T-helper 1 cell treated with Interleukin-12 subunit alpha and Interleukin-12 subunit beta and Interleukin-4 antibody, amounts not matched to agents 30 μg/mL and 1 μg/mL, for 36 hours (primary cell): ENCODE data around the gene GABRB1.

ENCODE experiments used
- H3K27ac Mint-ChIP-seq: one replicate; pipeline ENCODE4 v1.8.0; 2021; ENCODE audit warnings: mild to moderate bottlenecking, mixed read lengths
- H3K27me3 Mint-ChIP-seq: one replicate; pipeline ENCODE4 v1.8.0; 2021; ENCODE audit warnings: low read depth, mixed read lengths
- H3K36me3 Mint-ChIP-seq: one replicate; pipeline ENCODE4 v1.8.0; 2021; ENCODE audit warnings: low read depth, mixed read lengths
- H3K4me1 Mint-ChIP-seq: one replicate; pipeline ENCODE4 v1.8.0; 2021; ENCODE audit warnings: low read depth, mixed read lengths
- H3K4me3 Mint-ChIP-seq: one replicate; pipeline ENCODE4 v1.8.0; 2021; ENCODE audit warnings: mild to moderate bottlenecking, moderate library complexity, mixed read lengths
- H3K9me3 Mint-ChIP-seq: one replicate; pipeline ENCODE4 v1.8.0; 2021; ENCODE audit warnings: mixed read lengths

Gene GABRB1

DNA sequence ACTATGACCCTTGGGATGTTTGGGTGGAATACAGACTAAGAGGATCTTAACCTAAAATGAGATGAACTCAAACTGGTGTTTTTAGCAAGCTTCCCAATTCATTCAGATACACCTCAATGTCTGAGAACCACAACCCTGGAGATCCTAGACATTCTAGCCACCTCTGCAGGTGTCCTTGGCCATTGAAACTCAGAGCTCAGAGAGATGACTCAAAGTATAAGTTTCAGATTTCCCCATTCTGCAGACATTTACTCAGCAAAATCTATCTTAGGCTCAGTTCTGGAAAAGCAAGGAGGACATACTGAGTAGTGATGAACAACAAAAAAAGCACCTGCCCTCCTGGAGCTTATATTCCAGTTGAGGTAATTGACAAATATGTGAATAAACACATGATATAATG lies 384.4 kb downstream of the GABRB1 start:
- Mint-ChIP-seq H3K4me3 (no peak overlapping the region), H3K27me3 (no peaks in the 10 kb centered on the region), H3K36me3 (no peaks in the 10 kb centered on the region), H3K9me3 (no peaks in the 10 kb centered on the region), H3K27ac (no peak overlapping the region), H3K4me1 (no peaks in the 10 kb centered on the region)

DNA sequence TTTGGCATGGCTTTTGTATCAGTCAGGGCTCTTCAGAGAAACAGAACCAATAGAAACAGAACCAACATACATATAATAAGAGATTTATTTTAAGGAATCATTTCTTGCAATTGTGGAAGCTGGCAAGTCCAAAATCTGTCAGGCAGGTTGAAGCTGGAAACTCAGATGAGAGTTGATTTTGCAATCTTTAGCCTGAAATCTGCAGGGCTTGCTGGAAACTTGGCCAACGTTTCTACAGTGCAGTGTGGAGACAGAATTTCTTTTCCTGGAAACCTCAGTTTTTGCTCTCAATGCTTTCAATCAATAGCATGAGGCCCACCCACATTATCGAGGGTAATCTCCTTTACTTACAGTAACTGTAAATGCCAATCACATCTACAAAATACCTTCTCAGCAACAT lies 386.8 kb downstream of the GABRB1 start:
- Mint-ChIP-seq H3K4me1 (no peaks in the 10 kb centered on the region), H3K4me3 (no peak overlapping the region), H3K27ac (no peak overlapping the region), H3K9me3 (no peaks in the 10 kb centered on the region), H3K36me3 (no peaks in the 10 kb centered on the region), H3K27me3 (peaks cover 13% of the 10 kb centered on the region)

DNA sequence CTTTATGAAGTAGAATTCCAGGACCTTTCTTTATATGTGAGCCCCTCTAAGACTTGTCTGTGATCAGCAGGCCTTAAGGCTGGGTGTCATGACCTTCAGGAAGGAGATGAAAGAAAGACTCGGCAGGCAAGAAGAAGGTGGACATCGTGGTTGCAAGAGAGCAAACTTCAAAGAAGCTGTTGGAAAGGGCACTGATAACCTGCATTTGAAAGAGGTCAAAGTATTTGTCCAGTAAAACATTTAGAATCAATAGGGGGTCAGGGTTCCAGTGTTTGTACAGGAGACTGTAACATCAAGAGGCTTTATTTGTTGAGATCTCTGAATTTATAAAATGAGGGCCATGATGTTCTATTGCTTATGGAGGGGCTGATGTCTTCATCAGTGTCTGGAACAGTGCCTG lies 387.9 kb downstream of the GABRB1 start:
- no peaks in the 10 kb centered on the region for H3K36me3 Mint-ChIP-seq
- peaks cover 13% of the 10 kb centered on the region for H3K27me3 Mint-ChIP-seq
- no peaks in the 10 kb centered on the region for H3K9me3 Mint-ChIP-seq
- no peak overlapping the region for H3K27ac Mint-ChIP-seq
- H3K4me1 Mint-ChIP-seq, result no peaks in the 10 kb centered on the region
- no peak overlapping the region for H3K4me3 Mint-ChIP-seq

DNA sequence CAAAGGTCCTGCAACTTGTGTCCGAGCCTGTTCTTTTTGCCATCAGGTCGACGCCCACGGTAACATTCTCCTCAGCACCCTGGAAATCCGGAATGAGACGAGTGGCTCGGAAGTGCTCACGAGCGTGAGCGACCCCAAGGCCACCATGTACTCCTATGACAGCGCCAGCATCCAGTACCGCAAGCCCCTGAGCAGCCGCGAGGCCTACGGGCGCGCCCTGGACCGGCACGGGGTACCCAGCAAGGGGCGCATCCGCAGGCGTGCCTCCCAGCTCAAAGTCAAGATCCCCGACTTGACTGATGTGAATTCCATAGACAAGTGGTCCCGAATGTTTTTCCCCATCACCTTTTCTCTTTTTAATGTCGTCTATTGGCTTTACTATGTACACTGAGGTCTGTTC lies 394.3 kb downstream of the GABRB1 start:
- Mint-ChIP-seq H3K36me3 (no peaks in the 10 kb centered on the region), H3K4me1 (no peaks in the 10 kb centered on the region), H3K27ac (no peak overlapping the region), H3K9me3 (no peaks in the 10 kb centered on the region), H3K27me3 (peaks cover 23% of the 10 kb centered on the region), H3K4me3 (no peak overlapping the region)

DNA sequence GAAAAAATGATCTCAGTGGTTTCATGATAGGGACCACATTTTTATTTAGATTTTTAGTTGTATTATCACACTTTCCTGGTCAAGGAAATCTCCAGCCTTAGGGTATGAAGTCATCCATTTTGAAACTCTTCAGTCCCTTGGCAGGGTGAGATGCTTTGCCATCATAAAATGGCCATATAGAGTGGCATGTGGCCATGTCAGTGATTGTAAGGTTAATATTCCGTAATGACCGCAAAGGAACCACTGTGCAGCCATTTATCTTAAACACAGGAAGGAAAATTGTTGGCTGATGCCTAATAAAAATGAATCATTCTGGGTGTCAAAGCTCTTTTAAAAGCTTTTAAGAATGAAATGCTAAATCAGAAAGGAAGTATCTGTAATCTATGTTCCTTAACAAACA lies 396.6 kb downstream of the GABRB1 start:
- Mint-ChIP-seq H3K9me3 (no peaks in the 10 kb centered on the region), H3K4me3 (no peak overlapping the region), H3K4me1 (no peaks in the 10 kb centered on the region), H3K36me3 (no peaks in the 10 kb centered on the region), H3K27ac (no peak overlapping the region), H3K27me3 (peaks cover 15% of the 10 kb centered on the region)

DNA sequence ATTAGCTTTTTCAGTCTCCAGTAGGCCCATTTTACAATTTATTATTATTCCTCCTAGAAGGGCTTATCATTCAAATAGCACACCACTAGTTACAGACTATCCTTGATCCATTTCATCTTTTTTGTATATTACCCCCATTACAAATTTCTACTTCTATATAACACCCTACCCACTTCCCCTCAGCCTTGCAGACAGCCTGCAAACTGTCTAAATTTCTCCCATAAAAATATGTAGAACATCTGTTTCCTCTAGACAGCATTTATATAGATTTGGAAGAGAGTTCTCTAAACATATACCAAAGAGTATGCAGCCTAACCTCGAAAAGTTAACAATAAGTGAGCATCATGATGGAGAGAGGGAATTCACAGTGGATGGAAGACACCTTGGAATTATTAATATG lies 401.4 kb downstream of the GABRB1 start:
- H3K27ac Mint-ChIP-seq, result no peak overlapping the region
- peaks cover 36% of the 10 kb centered on the region for H3K27me3 Mint-ChIP-seq
- no peaks in the 10 kb centered on the region for H3K9me3 Mint-ChIP-seq
- no peaks in the 10 kb centered on the region for H3K36me3 Mint-ChIP-seq
- no peak overlapping the region for H3K4me3 Mint-ChIP-seq
- no peaks in the 10 kb centered on the region for H3K4me1 Mint-ChIP-seq

DNA sequence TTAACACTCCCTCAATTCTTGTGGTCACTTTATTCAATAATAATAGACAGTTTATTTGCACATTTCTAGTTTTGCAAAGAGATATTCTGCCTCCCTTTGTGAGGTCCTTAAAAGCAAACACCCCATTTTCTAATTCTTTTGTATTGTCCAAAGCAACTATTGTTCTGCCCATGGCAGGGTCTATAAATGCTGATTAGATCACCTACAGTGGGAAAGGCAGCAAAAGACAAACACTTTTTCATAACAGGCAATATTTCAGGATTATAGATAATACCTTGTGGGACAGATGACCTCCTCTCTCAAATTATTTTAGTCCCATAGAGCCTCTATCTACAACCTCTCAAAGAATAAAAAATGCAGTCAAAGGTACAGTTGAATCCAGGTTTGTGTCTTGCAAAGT lies 403.6 kb downstream of the GABRB1 start:
- no peaks in the 10 kb centered on the region for H3K9me3 Mint-ChIP-seq
- peaks cover 33% of the 10 kb centered on the region for H3K27me3 Mint-ChIP-seq
- no peak overlapping the region for H3K4me3 Mint-ChIP-seq
- no peaks in the 10 kb centered on the region for H3K36me3 Mint-ChIP-seq
- H3K27ac Mint-ChIP-seq, result no peak overlapping the region
- H3K4me1 Mint-ChIP-seq, result no peaks in the 10 kb centered on the region

DNA sequence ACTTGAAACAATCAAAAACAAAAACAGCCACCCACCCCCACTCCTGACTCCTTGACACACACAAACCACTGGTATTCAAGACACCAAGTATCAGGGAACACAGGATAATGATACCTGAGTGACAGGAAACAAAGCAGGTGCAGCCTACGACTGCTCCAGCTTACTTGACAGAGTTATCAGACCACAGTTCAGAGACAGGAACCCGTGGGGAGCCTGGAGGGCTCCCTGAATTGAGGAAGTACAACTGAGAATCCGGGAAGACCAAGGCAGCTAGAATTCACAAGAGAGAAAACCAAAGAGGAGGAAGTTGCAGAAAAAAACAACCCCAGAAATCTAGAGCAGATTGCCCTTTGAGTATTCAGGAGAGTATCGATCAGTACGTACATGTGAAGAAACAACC lies 411.6 kb downstream of the GABRB1 start:
- Mint-ChIP-seq H3K9me3 (no peaks in the 10 kb centered on the region), H3K36me3 (no peaks in the 10 kb centered on the region), H3K4me3 (no peak overlapping the region), H3K27me3 (peaks cover 3% of the 10 kb centered on the region), H3K27ac (no peak overlapping the region), H3K4me1 (peaks cover 8% of the 10 kb centered on the region)

DNA sequence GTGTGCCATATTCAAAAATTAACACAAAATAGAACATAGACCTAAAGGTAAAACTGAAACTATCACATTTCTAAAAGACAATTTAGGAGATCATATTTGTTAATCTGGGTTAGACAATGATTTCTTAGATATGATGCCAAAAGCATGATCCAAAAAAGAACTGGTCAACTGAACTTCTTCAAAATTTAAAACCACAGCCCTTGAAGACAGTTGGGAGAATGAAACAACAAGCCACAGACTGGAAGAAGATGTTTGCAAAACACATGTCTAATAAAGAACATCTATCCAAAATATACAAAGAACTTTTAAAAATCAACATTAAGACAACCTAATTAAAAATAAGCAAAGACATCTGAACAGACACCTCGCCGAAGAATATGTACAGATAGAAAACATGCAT lies 412.7 kb downstream of the GABRB1 start:
- peaks cover 8% of the 10 kb centered on the region for H3K4me1 Mint-ChIP-seq
- no peaks in the 10 kb centered on the region for H3K9me3 Mint-ChIP-seq
- H3K27ac Mint-ChIP-seq, result no peak overlapping the region
- peaks cover 3% of the 10 kb centered on the region for H3K27me3 Mint-ChIP-seq
- no peaks in the 10 kb centered on the region for H3K36me3 Mint-ChIP-seq
- no peak overlapping the region for H3K4me3 Mint-ChIP-seq

DNA sequence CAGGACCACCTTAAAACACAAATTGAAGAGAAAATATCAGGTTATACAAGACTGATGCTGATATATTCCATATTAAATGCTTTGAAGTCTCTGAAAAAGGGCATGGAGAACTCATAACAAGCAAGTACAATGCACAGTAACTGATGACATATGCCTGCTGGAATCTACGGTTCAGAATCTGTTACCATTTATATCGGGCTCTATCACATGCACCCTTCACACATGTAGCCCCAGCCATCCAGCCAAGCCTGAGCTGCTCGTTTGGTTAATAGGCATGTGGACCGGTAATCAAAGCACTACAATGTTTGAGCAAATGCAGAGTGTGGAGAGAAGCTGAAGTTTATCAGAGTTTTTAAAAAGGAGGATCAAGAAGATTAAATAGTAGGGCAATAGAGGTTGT lies 420.3 kb downstream of the GABRB1 start:
- peaks cover 15% of the 10 kb centered on the region for H3K36me3 Mint-ChIP-seq
- H3K27me3 Mint-ChIP-seq, result no peaks in the 10 kb centered on the region
- no peaks in the 10 kb centered on the region for H3K9me3 Mint-ChIP-seq
- H3K27ac Mint-ChIP-seq, result no peak overlapping the region
- no peak overlapping the region for H3K4me3 Mint-ChIP-seq
- H3K4me1 Mint-ChIP-seq, result peaks cover 2% of the 10 kb centered on the region

DNA sequence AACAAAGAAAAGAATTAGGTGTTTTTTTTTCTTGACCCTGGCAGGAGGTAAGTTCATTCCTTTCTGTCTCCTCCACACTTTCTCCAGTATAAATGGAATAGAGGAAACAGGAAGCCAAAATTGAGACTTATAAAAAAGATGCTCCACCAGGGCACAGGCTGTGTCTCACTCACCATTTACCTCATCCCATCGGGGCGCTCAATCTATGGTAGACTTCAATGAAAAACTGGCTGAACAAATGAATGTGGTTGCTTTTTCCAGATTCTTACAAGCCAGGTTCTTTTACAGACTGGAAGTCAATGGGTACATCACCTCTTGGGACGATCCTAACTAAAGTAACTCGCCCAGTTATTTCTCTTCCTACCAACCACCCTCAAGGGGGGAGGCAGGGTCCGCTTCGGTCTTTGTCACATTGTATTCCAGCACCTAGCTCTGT lies 431.4 kb downstream of the GABRB1 start:
- Mint-ChIP-seq H3K4me1 (peaks cover 16% of the 10 kb centered on the region), H3K4me3 (peak overlapping the region; percentile 82), H3K27me3 (no peaks in the 10 kb centered on the region), H3K36me3 (peaks cover 13% of the 10 kb centered on the region), H3K27ac (peak overlapping the region; percentile 63), H3K9me3 (no peaks in the 10 kb centered on the region)

DNA sequence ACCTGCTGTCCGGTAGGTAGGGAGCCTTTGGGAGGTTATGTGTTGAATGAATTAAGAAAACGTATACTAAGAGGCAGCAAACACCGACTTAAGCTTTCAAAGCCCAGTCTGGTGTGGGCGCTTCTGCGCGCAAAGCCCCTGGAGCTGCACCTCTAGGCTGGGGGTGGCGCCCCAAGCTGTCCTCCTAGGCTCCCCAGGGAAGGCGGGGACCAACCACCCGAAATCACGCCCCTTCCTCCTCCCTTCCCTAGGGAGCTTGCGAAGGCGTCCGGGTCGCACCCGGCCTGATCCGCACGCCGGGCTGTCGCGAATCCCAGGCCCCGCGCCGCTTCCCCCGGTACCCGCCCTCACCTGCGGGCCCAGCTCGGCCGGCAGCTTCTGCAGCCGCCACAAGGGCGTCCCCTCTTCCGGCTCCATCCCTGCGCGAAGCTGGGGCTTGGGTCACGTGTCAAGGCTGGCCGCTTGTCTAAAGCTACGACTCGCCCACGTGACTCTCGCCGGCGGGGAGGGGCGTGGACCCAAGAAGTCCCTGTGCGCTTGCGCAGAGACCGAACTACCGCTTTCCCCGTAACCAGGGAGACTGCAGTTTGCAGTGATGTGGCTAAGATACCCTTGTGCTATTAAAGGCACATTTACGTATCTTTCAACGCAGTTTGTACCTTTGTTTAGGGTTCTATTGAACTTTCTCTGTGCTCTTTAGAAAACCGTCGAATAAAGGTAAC lies 432.0 kb downstream of the GABRB1 start, which contains the start of gene COMMD8:
Gene COMMD8, minus strand, starts transcription at position 468 of the 722 bp plus-strand sequence. Its CDS starts 51 bp downstream, at position 417.
- Mint-ChIP-seq H3K4me1 (peaks cover 16% of the 10 kb centered on the region), H3K4me3 (peak within 1 kb of the TSS; percentile 82), H3K27ac (peak within 1 kb of the TSS; percentile 64), H3K9me3 (no peaks in the 10 kb centered on the region), H3K27me3 (no peaks in the 10 kb centered on the region), H3K36me3 (peaks cover 13% of the 10 kb centered on the region)

DNA sequence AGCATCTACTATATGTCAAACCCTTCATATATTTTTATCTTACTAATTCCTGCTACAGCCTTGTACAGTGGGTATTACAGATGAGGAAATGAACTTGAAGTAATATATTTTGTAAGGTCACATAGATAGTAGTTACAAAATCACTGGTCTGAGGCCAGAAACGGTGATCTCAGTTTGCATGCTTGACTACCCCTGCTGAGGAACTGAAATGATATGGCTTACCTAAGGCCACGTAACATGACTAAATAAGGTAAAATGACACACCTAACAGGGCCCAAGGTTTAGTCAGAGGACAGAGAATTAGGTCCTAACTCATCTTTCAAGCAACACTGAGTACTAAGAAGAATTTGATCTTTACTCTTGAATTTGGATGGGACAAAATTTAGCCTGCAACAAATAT lies 433.6 kb downstream of the GABRB1 start:
- Mint-ChIP-seq H3K4me3 (no peak overlapping the region), H3K36me3 (peaks cover 7% of the 10 kb centered on the region), H3K27ac (no peak overlapping the region), H3K4me1 (peaks cover 16% of the 10 kb centered on the region), H3K9me3 (no peaks in the 10 kb centered on the region), H3K27me3 (no peaks in the 10 kb centered on the region)

DNA sequence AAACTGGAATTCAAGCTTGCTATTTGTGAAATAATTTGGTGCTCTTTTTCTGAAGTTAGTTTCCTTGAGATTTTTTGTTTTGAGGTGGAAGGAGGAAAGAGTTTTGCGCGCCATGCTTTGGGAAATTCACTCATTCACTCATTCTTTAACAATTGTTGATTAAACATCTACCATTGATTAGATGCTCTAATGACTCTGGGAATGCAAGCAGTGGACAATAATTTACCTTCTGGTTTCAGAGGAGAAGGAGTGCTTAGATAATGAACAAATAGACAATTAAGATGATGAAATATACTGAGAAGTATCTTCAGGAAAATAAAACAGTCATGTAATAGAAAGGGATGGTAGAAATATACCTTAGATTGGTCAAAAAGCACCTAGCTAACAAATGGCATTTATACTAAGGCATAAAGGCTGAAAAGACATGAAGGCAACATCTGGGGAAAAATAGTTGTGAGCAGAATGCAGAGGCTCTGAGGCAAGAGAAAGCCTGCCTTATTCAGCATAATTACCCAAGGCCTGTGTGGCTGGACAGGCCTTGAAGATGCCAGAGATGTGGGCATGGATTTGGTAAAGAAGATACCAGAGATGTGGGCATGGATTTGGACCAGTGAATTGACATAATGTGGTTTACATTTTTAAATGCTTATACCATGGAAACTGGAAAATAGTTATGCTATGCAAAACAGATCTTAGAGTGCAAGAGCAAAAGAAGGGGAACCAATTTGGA lies 434.9 kb downstream of the GABRB1 start:
- peaks cover 7% of the 10 kb centered on the region for H3K36me3 Mint-ChIP-seq
- no peak overlapping the region for H3K27ac Mint-ChIP-seq
- H3K4me1 Mint-ChIP-seq, result peaks cover 16% of the 10 kb centered on the region

DNA sequence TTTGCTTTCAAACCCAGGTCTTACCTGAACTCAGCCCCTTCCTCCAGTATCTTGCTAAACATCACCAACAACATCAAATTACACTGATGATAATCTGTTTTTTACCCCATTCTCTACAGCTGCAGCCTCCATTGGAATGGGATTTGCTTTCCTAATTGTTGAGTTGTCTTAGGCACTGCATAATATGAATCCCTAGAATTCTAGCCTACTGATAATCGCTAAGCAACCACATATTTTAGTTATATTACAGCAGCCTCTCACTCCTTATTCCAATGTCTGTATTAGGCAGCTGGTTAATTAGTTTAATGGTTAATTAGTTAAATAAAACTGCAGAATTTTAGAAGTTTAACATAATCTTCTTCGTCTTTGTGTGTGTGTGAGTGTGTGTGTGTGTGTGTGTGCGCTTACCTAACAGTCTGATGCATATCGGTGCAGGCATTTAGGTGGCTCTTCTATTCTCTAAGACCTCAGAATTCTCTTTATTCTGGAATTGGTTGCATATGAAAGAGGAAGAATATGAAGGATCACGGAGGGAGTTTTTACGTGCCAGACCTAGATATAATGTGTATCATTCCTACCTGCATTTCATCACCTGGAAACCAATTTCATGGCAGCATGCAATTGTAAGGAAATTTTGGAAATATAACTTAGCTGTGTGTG lies 437.5 kb downstream of the GABRB1 start:
- no peaks in the 10 kb centered on the region for H3K36me3 Mint-ChIP-seq
- H3K27ac Mint-ChIP-seq, result no peak overlapping the region
- H3K4me1 Mint-ChIP-seq, result peaks cover 1% of the 10 kb centered on the region
- no peaks in the 10 kb centered on the region for H3K9me3 Mint-ChIP-seq
- peaks cover 14% of the 10 kb centered on the region for H3K27me3 Mint-ChIP-seq
- no peak overlapping the region for H3K4me3 Mint-ChIP-seq

More for the DNA sequence above, 434.9 kb downstream of the GABRB1 start:
- H3K9me3 Mint-ChIP-seq, result no peaks in the 10 kb centered on the region
- H3K4me3 Mint-ChIP-seq, result no peak overlapping the region
- no peaks in the 10 kb centered on the region for H3K27me3 Mint-ChIP-seq
